IMR-90 (cell line): ENCODE measurements around the gene SOCS6. TPM values are rescaled to one million over a fixed set of nuclear protein-coding genes. Genes with fewer than 3 reads are reported as not detected.
A peak's percentile ranks its signal among the peaks of the same experiment; 100 is the strongest.

ENCODE experiments used
- ATAC-seq: fragments of 200-7000 bp; cut with Tn5 transposase; 2 replicates; pipeline ENCODE4 v1.9.1; 2020; ENCODE audit warnings: low read depth, mild to moderate bottlenecking, moderate library complexity
- BruUV-seq: library from RNA; stranded (reverse); fragments of 400-500 nt; replicated peaks from 2 replicates; lab custom pipeline; 2021; lab: Mats Ljungman, UMichigan
- CTCF ChIA-PET: fragments of 300-600 bp; formaldehyde crosslinking; extraction: SDS; loops from one replicate; lab custom pipeline; 2021; ENCODE audit warnings: antibody characterized with exemption; lab: Yijun Ruan, JAX
- POLR2A ChIA-PET: fragments of 300-600 bp; sonication (Branson Sonifier 250); formaldehyde crosslinking; loops from one replicate; lab custom pipeline; 2022; ENCODE audit warnings: antibody characterized with exemption; ENCODE audit not compliant: unreplicated experiment; lab: Charles Lee
- DNase-seq: peaks from one replicate; pipeline ENCODE4 v3.0.0; 2013
- H2AFZ ChIP-seq: replicated peaks from 2 replicates; pipeline ENCODE3; 2013; ENCODE audit warnings: low read length, mild to moderate bottlenecking; ENCODE audit not compliant: poor library complexity
- H2AK5ac ChIP-seq: 2 replicates; pipeline ENCODE4 v1.6.1; 2013; ENCODE audit warnings: low read depth, low read length, inconsistent platforms
- H2AK9ac ChIP-seq: replicated peaks from 2 replicates; pipeline ENCODE3; 2013; ENCODE audit warnings: mild to moderate bottlenecking, low read depth, low read length, moderate library complexity; ENCODE audit not compliant: poor library complexity
- H2BK120ac ChIP-seq: 2 replicates; pipeline ENCODE4 v1.6.1; 2013; ENCODE audit warnings: low read depth, low read length, inconsistent platforms
- H2BK15ac ChIP-seq: 3 replicates; pipeline ENCODE4 v1.6.1; 2013; ENCODE audit warnings: low read depth, low read length, inconsistent platforms
- H2BK20ac ChIP-seq: 2 replicates; pipeline ENCODE4 v1.6.1; 2013; ENCODE audit warnings: low read depth, mild to moderate bottlenecking, inconsistent platforms, low read length, moderate library complexity
- H2BK5ac ChIP-seq: 2 replicates; pipeline ENCODE4 v1.6.1; 2013; ENCODE audit warnings: mild to moderate bottlenecking, low read depth, low read length, inconsistent platforms; ENCODE audit not compliant: poor library complexity, severe bottlenecking
- H3K14ac ChIP-seq: replicated peaks from 2 replicates; pipeline ENCODE4 v1.6.1; 2013; ENCODE audit warnings: low read depth, low read length, inconsistent platforms
- H3K18ac ChIP-seq: 2 replicates; pipeline ENCODE4 v1.6.1; 2013; ENCODE audit warnings: low read depth, low read length, control low read depth
- H3K23ac ChIP-seq: 2 replicates; pipeline ENCODE4 v1.6.1; 2013; ENCODE audit warnings: low read depth, low read length, inconsistent platforms
- H3K27ac ChIP-seq: 2 replicates; pipeline ENCODE4 v1.5.1; 2013; ENCODE audit warnings: mild to moderate bottlenecking, control low read depth, low read length; ENCODE audit not compliant: insufficient read depth
- H3K27me3 ChIP-seq: 2 replicates; pipeline ENCODE4 v1.6.1; 2013; ENCODE audit warnings: low read length; ENCODE audit not compliant: control insufficient read depth, insufficient read depth
- H3K36me3 ChIP-seq: 2 replicates; pipeline ENCODE4 v1.6.1; 2013; ENCODE audit warnings: low read length, mixed read lengths; ENCODE audit not compliant: control insufficient read depth, insufficient read depth
- H3K4ac ChIP-seq: 2 replicates; pipeline ENCODE4 v1.6.1; 2013; ENCODE audit warnings: low read depth, low read length, inconsistent platforms
- H3K4me1 ChIP-seq: 2 replicates; pipeline ENCODE4 v1.6.1; 2013; ENCODE audit warnings: low read length, mixed read lengths; ENCODE audit not compliant: control insufficient read depth, insufficient read depth
- H3K4me2 ChIP-seq: 2 replicates; pipeline ENCODE4 v1.6.1; 2013; ENCODE audit warnings: low read depth, mild to moderate bottlenecking, control low read depth, low read length, moderate library complexity
- H3K4me3 ChIP-seq: 2 replicates; pipeline ENCODE4 v1.5.1; 2013; ENCODE audit warnings: low read depth, mild to moderate bottlenecking, control low read depth, low read length, moderate library complexity; ENCODE audit not compliant: insufficient read depth
- H3K56ac ChIP-seq: 2 replicates; pipeline ENCODE4 v1.6.1; 2013; ENCODE audit warnings: low read length, inconsistent platforms; ENCODE audit not compliant: insufficient read depth; ENCODE audit errors: extremely low read depth
- H3K79me1 ChIP-seq, 2 experiments: 2 replicates each; pipeline ENCODE4 v1.6.1; 2013; ENCODE audit warnings: low read length in 2 of 2, inconsistent platforms in 1 of 2, low read depth in 1 of 2
- H3K9ac ChIP-seq: 2 replicates; pipeline ENCODE4 v1.6.1; 2013; ENCODE audit warnings: low read depth, low read length, control low read depth
- H3K9me1 ChIP-seq: 2 replicates; pipeline ENCODE4 v1.6.1; 2013; ENCODE audit warnings: low read length, inconsistent platforms; ENCODE audit not compliant: insufficient read depth
- H3K9me3 ChIP-seq: 2 replicates; pipeline ENCODE4 v1.6.1; 2013; ENCODE audit warnings: low read length; ENCODE audit not compliant: control insufficient read depth, insufficient read depth
- H4K20me1 ChIP-seq: 2 replicates; pipeline ENCODE4 v1.6.1; 2013; ENCODE audit warnings: low read length, inconsistent platforms; ENCODE audit not compliant: insufficient read depth
- H4K5ac ChIP-seq: 2 replicates; pipeline ENCODE4 v1.6.1; 2013; ENCODE audit warnings: mild to moderate bottlenecking, low read depth, low read length, control low read depth
- H4K8ac ChIP-seq, 2 experiments: 2 replicates each; pipeline ENCODE4 v1.6.1; 2013; ENCODE audit warnings: low read depth in 2 of 2, low read length in 2 of 2, control low read depth in 1 of 2, inconsistent platforms in 1 of 2
- H4K91ac ChIP-seq: 2 replicates; pipeline ENCODE4 v1.6.1; 2013; ENCODE audit warnings: low read depth, low read length, inconsistent platforms; ENCODE audit not compliant: insufficient read depth
- BHLHE40 ChIP-seq: fragments of 150-350 bp; IDR thresholded peaks from 2 replicates; pipeline ENCODE4 v1.6.1; 2016; ENCODE audit warnings: mild to moderate bottlenecking, low read depth, low read length
- CEBPB ChIP-seq: IDR thresholded peaks from 2 replicates; pipeline ENCODE4 v1.6.1; 2012; ENCODE audit warnings: low read depth, low read length, improper control_type of control experiment
- SMC3 ChIP-seq: fragments of 150-350 bp; IDR thresholded peaks from 2 replicates; pipeline ENCODE4 v1.6.1; 2016; ENCODE audit warnings: low read depth, mild to moderate bottlenecking, antibody characterized with exemption, low read length, moderate library complexity
- WGBS, 2 experiments: methylation state at CpG; one replicate each; pipeline versions ENCODE4 v1.1.5 to v1.1.7; 2013; ENCODE audit warnings: missing lambda C conversion rate in 2 of 2; ENCODE audit not compliant: insufficient read length in 1 of 2; ENCODE audit errors: extremely low coverage in 2 of 2; 5-methylcytosine and 5-hydroxymethylcytosine counted together
- dilution Hi-C: fragments of 300-500 bp; cut with HindIII; formaldehyde crosslinking; loops from one replicate; pipeline ENCODE4 v1.14.3; 2018; ENCODE audit warnings: low sequenced_read_pairs; ENCODE audit not compliant: unreplicated experiment
- in situ Hi-C: fragments of 300-500 bp; cut with MboI; formaldehyde crosslinking; loops from 3 replicates; pipeline ENCODE4 v1.14.3; 2019; ENCODE audit warnings: low sequenced_read_pairs, inconsistent platforms, mixed read lengths
- intact Hi-C: fragments of 100-400 bp; cut with micrococcal nuclease; formaldehyde crosslinking; loops from 2 replicates; pipeline ENCODE4 v1.10.0; 2022
- polyA plus RNA-seq, 3 experiments: library from polyadenylated mRNA; depleted of rRNA; stranded (reverse); fragments of >200 nt; gene quantifications; 2 replicates each; pipeline ENCODE4 v1.2.3, GENCODE V29; 2012; ENCODE audit warnings: low replicate concordance in 1 of 3
- total RNA-seq: library from RNA; depleted of rRNA; stranded (reverse); fragments of >200 nt; gene quantifications from 2 replicates; pipeline ENCODE4 v1.2.3, GENCODE V29; 2012

Gene SOCS6
- total and polyA plus RNA-seq, 2 of the 4 experiments (the other 2 are of a cell fraction): 21.3 to 57.4 TPM

GRCh38 chr18:70334264-70334663 is 45.4 kb downstream of the SOCS6 start (continued):
- no peak for TF ChIP-seq SMC3

GRCh38 chr18:70334728-70335329 is 46.0 kb downstream of the SOCS6 start:
- no peak overlapping the region for H3K18ac ChIP-seq
- no peak for ATAC-seq
- BruUV-seq: no TSS peak
- no peaks in the 10 kb centered on the region for H4K20me1 ChIP-seq
- peak overlapping the region; percentile 92 for H2AK5ac ChIP-seq
- no peak for DNase-seq
- in situ Hi-C loops (no loop called here), intact Hi-C loops (loop anchor here (5.0 kb wide), 1 partner anchor 97 kb away; no protein-coding TSS in a partner anchor), dilution Hi-C loops (no loop called here)
- H3K4ac ChIP-seq: peak overlapping the region; percentile 3
- peaks cover 2% of the 10 kb centered on the region for H3K36me3 ChIP-seq
- no peak overlapping the region; the same call in 1 of the 2 replicates for H3K14ac ChIP-seq
- no peak overlapping the region for H3K4me3 ChIP-seq
- H4K8ac ChIP-seq: no peak overlapping the region
- CTCF ChIA-PET: interaction anchor here (1.1 kb wide), 1 partner anchor 17 kb away, joined by 4 read pairs; no protein-coding TSS in a partner anchor
- H3K27ac ChIP-seq: no peak overlapping the region
- POLR2A ChIA-PET: no interaction called here
- no peak overlapping the region for H4K5ac ChIP-seq
- no peak overlapping the region for H4K91ac ChIP-seq
- H3K56ac ChIP-seq: no peak overlapping the region
- H3K79me1 ChIP-seq: peaks cover 11 to 47% of the 10 kb centered on the region in 2 experiments
- no peaks in the 10 kb centered on the region for H3K27me3 ChIP-seq
- peaks cover 5% of the 10 kb centered on the region; the same call in 1 of the 2 replicates for H3K9me3 ChIP-seq
- WGBS, 2 experiments: 83% methylated on average over 1 of the region's 5 CpGs; no CpG with 5 or more reads in 1 of the 2 experiments
- no peak overlapping the region for H2BK20ac ChIP-seq
- H3K9me1 ChIP-seq: peaks cover 11% of the 10 kb centered on the region
- H3K9ac ChIP-seq: no peak overlapping the region
- H3K23ac ChIP-seq: no peak overlapping the region
- H2BK120ac ChIP-seq: no peak overlapping the region
- TF ChIP-seq BHLHE40: no peak
- TF ChIP-seq CEBPB: peak; percentile 19; the same call in 1 of the 2 replicates
- no peak overlapping the region for H2AFZ ChIP-seq
- no peak overlapping the region for H2AK9ac ChIP-seq
- peaks cover 6% of the 10 kb centered on the region; the same call in 1 of the 2 replicates for H3K4me1 ChIP-seq
- H2BK5ac ChIP-seq: no peak overlapping the region
- H3K4me2 ChIP-seq: no peak overlapping the region
- H2BK15ac ChIP-seq: no peak overlapping the region; the same call in 2 of the 3 replicates
